ENCODE results near the gene LIMS4.
"Not testable (repeated sequence)": the region's sequence is repeated elsewhere in the genome, so short reads cannot be mapped to it uniquely, and the experiment has no call there.

Gene LIMS4

GRCh38 chr2:110472171-110473058 lies at the start of gene LIMS4:
TSS of gene LIMS4 (minus strand) at chr2:110472816. CDS start at chr2:110472778, 38 bp downstream.
- DNase-seq (ENCODE audit: low spot score), result not testable (repeated sequence)

- not testable (repeated sequence) for DNase-seq (ENCODE audit: low spot score)
Measured at GRCh38 chr2:110499755-110500377, 27.2 kb upstream of the LIMS4 start.

- not testable (repeated sequence) for DNase-seq (ENCODE audit: low spot score)
Measured at GRCh38 chr2:110496027-110496426, 23.4 kb upstream of the LIMS4 start.

- DNase-seq (ENCODE audit: low spot score), result not testable (repeated sequence)
Measured at GRCh38 chr2:110494488-110494887, 21.9 kb upstream of the LIMS4 start.

- DNase-seq (ENCODE audit: low spot score), result not testable (repeated sequence)
Measured at GRCh38 chr2:110488991-110489390, 16.4 kb upstream of the LIMS4 start.

GRCh38 chr2:110482697-110483096 lies 10.1 kb upstream of the LIMS4 start:
- DNase-seq (ENCODE audit: low spot score), result not testable (repeated sequence)

- not testable (repeated sequence) for DNase-seq (ENCODE audit: low spot score)
Measured at GRCh38 chr2:110481200-110481599, 8.6 kb upstream of the LIMS4 start.

- not testable (repeated sequence) for DNase-seq (ENCODE audit: low spot score)
Measured at GRCh38 chr2:110480084-110480483, 7.5 kb upstream of the LIMS4 start.

- not testable (repeated sequence) for DNase-seq (ENCODE audit: low spot score)
Measured at GRCh38 chr2:110477370-110477769, 4.8 kb upstream of the LIMS4 start.

GRCh38 chr2:110476952-110477351 lies 4.3 kb upstream of the LIMS4 start:
- not testable (repeated sequence) for DNase-seq (ENCODE audit: low spot score)

GRCh38 chr2:110475627-110476359 lies 3.2 kb upstream of the LIMS4 start:
- DNase-seq (ENCODE audit: low spot score), result not testable (repeated sequence)

- not testable (repeated sequence) for DNase-seq (ENCODE audit: low spot score)
Measured at GRCh38 chr2:110474898-110475297, 2.3 kb upstream of the LIMS4 start.

GRCh38 chr2:110473059-110473358 lies 393 bp upstream of the LIMS4 start:
- DNase-seq (ENCODE audit: low spot score), result not testable (repeated sequence)

GRCh38 chr2:110468921-110469320 lies 3.7 kb downstream of the LIMS4 start:
- DNase-seq (ENCODE audit: low spot score), result not testable (repeated sequence)

- not testable (repeated sequence) for DNase-seq (ENCODE audit: low spot score)
Measured at GRCh38 chr2:110465312-110465711, 7.3 kb downstream of the LIMS4 start.

- not testable (repeated sequence) for DNase-seq (ENCODE audit: low spot score)
Measured at GRCh38 chr2:110462458-110462857, 10.2 kb downstream of the LIMS4 start.

GRCh38 chr2:110460318-110460717 lies 12.3 kb downstream of the LIMS4 start:
- not testable (repeated sequence) for DNase-seq (ENCODE audit: low spot score)

GRCh38 chr2:110457214-110457590 lies 15.4 kb downstream of the LIMS4 start:
- not testable (repeated sequence) for DNase-seq (ENCODE audit: low spot score)

GRCh38 chr2:110456291-110457213 lies 16.1 kb downstream of the LIMS4 start:
- DNase-seq (ENCODE audit: low spot score), result not testable (repeated sequence)

GRCh38 chr2:110455080-110455670 lies 17.4 kb downstream of the LIMS4 start:
- not testable (repeated sequence) for DNase-seq (ENCODE audit: low spot score)

GRCh38 chr2:110450951-110451350 lies 21.7 kb downstream of the LIMS4 start:
- not testable (repeated sequence) for DNase-seq (ENCODE audit: low spot score)
